ENCODE data around the gene TPRA1.

TPRA1 gene

GRCh38 chr3:127573401-127573800 lies 17.1 kb downstream of the TPRA1 start:
- in situ Hi-C loops (cut with MboI; ENCODE audit: low sequenced_read_pairs): no loop called here

DNA sequence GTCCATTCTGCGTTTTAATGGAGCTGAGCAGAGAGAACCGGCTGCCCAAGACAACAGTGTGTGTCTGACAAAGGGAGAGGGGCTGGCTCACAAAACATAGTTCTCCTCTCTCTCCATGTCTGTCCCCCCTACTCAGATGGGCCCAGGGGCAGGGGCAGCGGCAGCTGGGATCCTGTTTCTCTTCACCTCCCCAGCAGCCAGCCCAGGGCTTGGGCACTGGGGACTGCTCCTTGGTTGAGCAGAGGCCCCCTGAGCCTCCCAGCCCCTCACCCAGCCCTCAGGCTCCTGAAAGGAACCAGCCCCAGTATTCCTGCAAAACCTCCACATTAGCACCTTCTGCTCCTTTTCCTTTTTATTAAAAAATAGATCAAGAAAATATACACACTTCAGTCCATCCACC lies 17.8 kb downstream of the TPRA1 start:
- no peaks in the 10 kb centered on the region for H3K9me3 ChIP-seq
- no peaks in the 10 kb centered on the region for H3K27me3 ChIP-seq (ENCODE audit: low read depth)
- peaks cover 16% of the 10 kb centered on the region for H3K36me3 ChIP-seq (replicated peaks)
- DNase-seq (ENCODE audit: low spot score in 2 of 2): no peak
- in situ Hi-C loops (cut with MboI; ENCODE audit: low sequenced_read_pairs): no loop called here
- no peak overlapping the region for H3K4me3 ChIP-seq
- H3K4me1 ChIP-seq: no peaks in the 10 kb centered on the region

More at GRCh38 chr3:127573401-127573800, 17.1 kb downstream of the TPRA1 start:
- H3K27me3 ChIP-seq (ENCODE audit: low read depth): no peaks in the 10 kb centered on the region
- no peaks in the 10 kb centered on the region for H3K9me3 ChIP-seq
- no peak for DNase-seq (ENCODE audit: low spot score in 2 of 2)
- no peak overlapping the region for H3K4me3 ChIP-seq
- peaks cover 16% of the 10 kb centered on the region for H3K36me3 ChIP-seq (replicated peaks)
- no peaks in the 10 kb centered on the region for H3K4me1 ChIP-seq

DNA sequence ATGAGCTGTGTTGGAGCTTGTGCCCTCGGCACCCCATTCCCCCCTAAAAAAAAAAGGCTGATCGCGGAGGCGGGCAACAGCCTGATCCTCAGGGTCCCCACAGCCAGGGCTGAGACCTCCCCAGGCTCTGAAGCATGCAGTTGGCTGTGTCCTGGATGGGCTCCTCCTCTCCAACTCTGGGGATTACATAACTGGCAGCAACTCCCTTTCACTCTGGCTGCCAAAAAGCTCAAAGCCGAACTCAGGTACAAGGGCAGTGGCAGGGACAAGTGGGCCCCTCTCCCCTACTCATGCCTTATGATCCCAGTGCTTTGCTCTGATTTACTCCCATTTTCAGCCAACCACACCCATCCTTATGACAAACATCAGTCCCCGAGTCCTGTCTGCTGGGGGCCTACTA lies 18.3 kb downstream of the TPRA1 start:
- in situ Hi-C loops (cut with MboI; ENCODE audit: low sequenced_read_pairs): no loop called here
- no peaks in the 10 kb centered on the region for H3K4me1 ChIP-seq
- no peak overlapping the region for H3K4me3 ChIP-seq
- H3K36me3 ChIP-seq (replicated peaks): peaks cover 16% of the 10 kb centered on the region
- no peaks in the 10 kb centered on the region for H3K9me3 ChIP-seq
- H3K27me3 ChIP-seq (ENCODE audit: low read depth): no peaks in the 10 kb centered on the region
- DNase-seq (ENCODE audit: low spot score in 2 of 2): no peak

DNA sequence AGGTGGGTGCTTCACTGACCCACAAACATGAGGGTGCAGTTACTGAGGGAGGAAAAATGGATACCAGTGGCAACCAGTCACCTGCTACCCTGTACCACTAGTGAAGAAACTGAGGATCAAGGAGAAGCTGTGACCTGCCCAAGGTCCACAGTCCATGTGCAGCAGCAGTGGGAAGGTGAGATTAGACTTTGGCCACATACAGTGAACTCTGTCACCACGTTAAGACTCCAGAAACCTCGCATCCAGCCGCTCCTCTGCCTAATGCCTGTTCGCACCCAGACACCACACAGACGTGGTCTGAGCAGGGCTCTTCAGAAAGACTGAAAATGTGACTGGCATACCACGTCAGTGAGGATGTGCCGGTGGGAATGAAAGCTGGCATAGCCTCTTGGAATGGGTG lies 20.0 kb downstream of the TPRA1 start:
- in situ Hi-C loops (cut with MboI; ENCODE audit: low sequenced_read_pairs): no loop called here
- no peaks in the 10 kb centered on the region for H3K4me1 ChIP-seq
- no peak for DNase-seq (ENCODE audit: low spot score in 2 of 2)
- peaks cover 16% of the 10 kb centered on the region for H3K36me3 ChIP-seq (replicated peaks)
- no peaks in the 10 kb centered on the region for H3K27me3 ChIP-seq (ENCODE audit: low read depth)
- no peaks in the 10 kb centered on the region for H3K9me3 ChIP-seq
- no peak overlapping the region for H3K4me3 ChIP-seq

DNA sequence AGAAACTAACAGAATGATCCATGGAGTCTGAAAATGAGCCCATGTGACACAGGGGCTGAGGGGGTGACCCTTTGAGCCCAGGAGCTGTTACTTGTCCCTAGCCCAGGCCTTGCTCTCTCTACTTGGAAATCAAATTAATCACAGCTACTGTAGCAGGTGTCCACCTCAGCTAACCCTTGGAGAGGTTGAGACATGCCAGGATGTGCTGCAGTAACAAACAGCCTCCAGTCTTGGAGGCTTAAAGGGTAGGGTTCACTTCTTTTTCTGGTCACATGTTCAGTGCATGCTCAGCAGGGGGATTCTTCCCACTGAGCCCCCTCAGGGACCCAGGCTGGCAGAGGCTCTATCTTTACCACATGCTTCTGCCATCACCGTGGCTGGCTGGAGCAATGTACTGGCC lies 21.4 kb downstream of the TPRA1 start:
- no peaks in the 10 kb centered on the region for H3K4me1 ChIP-seq
- DNase-seq (ENCODE audit: low spot score in 2 of 2): no peak
- H3K27me3 ChIP-seq (ENCODE audit: low read depth): peaks cover 3% of the 10 kb centered on the region; the same call in 1 of the 2 replicates
- in situ Hi-C loops (cut with MboI; ENCODE audit: low sequenced_read_pairs): no loop called here
- peaks cover 9% of the 10 kb centered on the region for H3K36me3 ChIP-seq (replicated peaks)
- no peak overlapping the region for H3K4me3 ChIP-seq
- H3K9me3 ChIP-seq: no peaks in the 10 kb centered on the region

DNA sequence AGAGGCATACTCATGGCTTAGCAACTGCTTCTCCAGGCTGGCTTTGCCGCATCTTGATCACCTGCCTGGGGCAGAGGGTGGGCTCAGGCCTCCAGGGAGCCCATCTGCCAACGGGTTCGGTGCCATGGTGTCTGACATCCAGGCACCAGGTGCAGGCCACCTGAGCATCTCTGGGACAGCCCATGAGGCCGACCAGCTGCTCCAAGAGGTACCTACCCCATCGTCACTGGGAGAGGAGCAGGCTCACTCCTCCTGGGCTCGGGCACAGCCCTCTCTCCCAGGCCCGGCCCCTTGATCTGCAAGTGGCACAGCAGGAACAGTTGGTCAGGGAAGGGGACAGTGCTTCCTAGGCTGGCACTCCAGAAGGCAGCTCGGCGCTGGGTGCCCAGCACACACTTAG lies 21.9 kb downstream of the TPRA1 start:
- in situ Hi-C loops (cut with MboI; ENCODE audit: low sequenced_read_pairs): no loop called here
- Histone ChIP-seq H3K4me1 (no peaks in the 10 kb centered on the region), H3K36me3 (replicated peaks) (peaks cover 8% of the 10 kb centered on the region), H3K27me3 (ENCODE audit: low read depth) (peaks cover 3% of the 10 kb centered on the region; the same call in 1 of the 2 replicates), H3K4me3 (no peak overlapping the region), H3K9me3 (no peaks in the 10 kb centered on the region)
- no peak for DNase-seq (ENCODE audit: low spot score in 2 of 2)

- in situ Hi-C loops (cut with MboI; ENCODE audit: low sequenced_read_pairs): no loop called here
- H3K4me3 ChIP-seq: no peak overlapping the region
- H3K4me1 ChIP-seq: no peaks in the 10 kb centered on the region
- H3K27me3 ChIP-seq (ENCODE audit: low read depth): peaks cover 3% of the 10 kb centered on the region; the same call in 1 of the 2 replicates
- no peaks in the 10 kb centered on the region for H3K36me3 ChIP-seq (replicated peaks)
- no peak for DNase-seq (ENCODE audit: low spot score in 2 of 2)
- H3K9me3 ChIP-seq: no peaks in the 10 kb centered on the region
Observed at GRCh38 chr3:127566833-127567232, 23.7 kb downstream of the TPRA1 start.

- Histone ChIP-seq H3K4me1 (no peaks in the 10 kb centered on the region), H3K36me3 (replicated peaks) (no peaks in the 10 kb centered on the region), H3K27me3 (ENCODE audit: low read depth) (peaks cover 3% of the 10 kb centered on the region; the same call in 1 of the 2 replicates), H3K9me3 (no peaks in the 10 kb centered on the region), H3K4me3 (no peak overlapping the region)
- in situ Hi-C loops (cut with MboI; ENCODE audit: low sequenced_read_pairs): no loop called here
- DNase-seq (ENCODE audit: low spot score in 2 of 2): no peak
Observed at GRCh38 chr3:127565711-127566110, 24.8 kb downstream of the TPRA1 start.

DNA sequence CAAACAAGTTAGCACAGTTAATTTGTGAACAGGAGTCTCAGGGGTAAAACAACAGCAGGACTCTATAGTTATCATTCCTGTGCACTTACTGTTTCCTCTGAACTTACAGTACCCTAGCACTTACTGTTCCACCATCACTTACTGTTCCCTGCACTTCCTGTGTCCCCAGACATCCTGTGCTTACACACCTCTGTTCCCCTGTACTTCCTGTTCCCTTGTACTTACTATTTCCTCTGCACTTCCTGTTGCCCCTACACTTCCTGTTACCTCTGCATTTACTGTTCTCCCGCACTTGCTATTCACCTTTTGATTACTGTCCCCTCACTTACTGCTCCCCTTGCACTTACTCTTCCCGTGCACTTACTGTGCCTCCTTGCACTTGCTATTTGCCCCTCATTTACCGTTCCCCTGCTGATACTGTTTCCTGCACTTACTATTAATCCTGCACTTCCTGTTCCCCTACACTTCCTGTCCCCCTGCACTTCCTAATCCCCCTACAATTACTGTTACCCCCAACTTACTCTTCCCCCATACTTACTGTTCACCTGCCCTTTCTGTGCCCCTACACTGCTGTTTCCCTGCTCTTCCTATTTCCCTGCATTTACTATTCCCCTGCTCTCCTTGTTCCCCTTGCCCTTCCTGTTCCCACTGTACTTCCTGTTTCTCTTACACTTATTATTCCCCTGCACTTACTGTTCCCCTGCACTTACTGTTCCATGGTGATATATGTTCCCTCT lies 30.3 kb downstream of the TPRA1 start:
- peaks cover 3% of the 10 kb centered on the region; the same call in 1 of the 2 replicates for H3K27me3 ChIP-seq (ENCODE audit: low read depth)
- no peaks in the 10 kb centered on the region for H3K36me3 ChIP-seq (replicated peaks)
- peak overlapping the region; percentile 4 for H3K4me3 ChIP-seq
- in situ Hi-C loops (cut with MboI; ENCODE audit: low sequenced_read_pairs): no loop called here
- DNase-seq (ENCODE audit: low spot score in 2 of 2): peak in 1 of 2 experiments; percentile 8
- H3K9me3 ChIP-seq: 0 out of 2 replicates have a peak, but pooled peaks cover 2% of the 10 kb centered on the region
- H3K4me1 ChIP-seq: no peaks in the 10 kb centered on the region

DNA sequence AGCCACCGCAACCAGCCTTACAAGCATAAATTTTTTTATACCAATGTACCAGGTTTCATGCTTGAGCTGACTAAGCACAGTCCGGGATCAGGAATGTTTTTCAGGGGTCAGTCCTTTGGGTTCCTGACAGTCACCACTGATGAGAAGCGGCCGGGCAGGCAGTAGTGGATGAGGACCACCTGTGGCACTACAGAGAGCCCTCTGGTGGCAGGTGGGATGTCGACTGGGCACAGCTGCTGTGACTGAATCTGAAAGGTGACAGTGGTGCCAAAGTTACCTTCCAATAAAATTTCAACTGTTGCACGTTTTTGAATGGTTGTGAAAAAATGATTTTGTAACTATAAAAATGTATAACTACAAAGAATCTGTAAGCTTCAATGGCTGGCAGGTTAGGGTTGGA lies 34.0 kb downstream of the TPRA1 start:
- in situ Hi-C loops (cut with MboI; ENCODE audit: low sequenced_read_pairs): no loop called here
- Histone ChIP-seq H3K4me1 (no peaks in the 10 kb centered on the region), H3K4me3 (no peak overlapping the region), H3K27me3 (ENCODE audit: low read depth) (no peaks in the 10 kb centered on the region), H3K36me3 (replicated peaks) (no peaks in the 10 kb centered on the region), H3K9me3 (0 out of 2 replicates have a peak, but pooled peaks cover 2% of the 10 kb centered on the region)
- no peak for DNase-seq (ENCODE audit: low spot score in 2 of 2)

DNA sequence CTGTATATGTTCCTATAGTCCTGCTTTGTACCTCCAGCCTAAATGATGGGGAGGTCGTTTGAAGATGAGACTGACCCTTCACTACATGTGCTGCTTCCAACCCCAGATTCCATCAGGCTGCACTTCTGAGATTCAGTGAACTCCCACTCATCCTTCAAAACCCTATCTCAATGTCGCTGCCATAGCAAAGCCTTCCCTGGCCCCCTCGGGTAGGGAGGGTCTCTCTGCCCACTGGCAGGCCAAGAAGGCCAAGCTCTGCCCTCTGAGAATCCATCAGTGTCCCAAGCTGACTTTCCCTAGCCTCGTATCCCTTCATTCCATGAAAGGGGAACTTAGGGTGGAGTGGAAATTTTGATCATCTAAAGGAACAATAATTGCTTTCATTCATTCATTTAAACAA lies 35.4 kb downstream of the TPRA1 start:
- Histone ChIP-seq H3K4me3 (no peak overlapping the region), H3K9me3 (0 out of 2 replicates have a peak, but pooled peaks cover 1% of the 10 kb centered on the region), H3K4me1 (no peaks in the 10 kb centered on the region), H3K27me3 (ENCODE audit: low read depth) (no peaks in the 10 kb centered on the region), H3K36me3 (replicated peaks) (no peaks in the 10 kb centered on the region)
- no peak for DNase-seq (ENCODE audit: low spot score in 2 of 2)
- in situ Hi-C loops (cut with MboI; ENCODE audit: low sequenced_read_pairs): no loop called here

- no peaks in the 10 kb centered on the region for H3K36me3 ChIP-seq (replicated peaks)
- DNase-seq (ENCODE audit: low spot score in 2 of 2): no peak
- no peak overlapping the region for H3K4me3 ChIP-seq
- in situ Hi-C loops (cut with MboI; ENCODE audit: low sequenced_read_pairs): no loop called here
- no peaks in the 10 kb centered on the region for H3K27me3 ChIP-seq (ENCODE audit: low read depth)
- H3K4me1 ChIP-seq: peaks cover 4% of the 10 kb centered on the region; the same call in 1 of the 2 replicates
- no peaks in the 10 kb centered on the region for H3K9me3 ChIP-seq
Observed at GRCh38 chr3:127552038-127552437, 38.5 kb downstream of the TPRA1 start.

- no peak for DNase-seq (ENCODE audit: low spot score in 2 of 2)
- in situ Hi-C loops (cut with MboI; ENCODE audit: low sequenced_read_pairs): no loop called here
- H3K36me3 ChIP-seq (replicated peaks): no peaks in the 10 kb centered on the region
- H3K9me3 ChIP-seq: no peaks in the 10 kb centered on the region
- no peak overlapping the region for H3K4me3 ChIP-seq
- H3K4me1 ChIP-seq: peaks cover 4% of the 10 kb centered on the region; the same call in 1 of the 2 replicates
- no peaks in the 10 kb centered on the region for H3K27me3 ChIP-seq (ENCODE audit: low read depth)
Observed at GRCh38 chr3:127551178-127551577, 39.4 kb downstream of the TPRA1 start.

DNA sequence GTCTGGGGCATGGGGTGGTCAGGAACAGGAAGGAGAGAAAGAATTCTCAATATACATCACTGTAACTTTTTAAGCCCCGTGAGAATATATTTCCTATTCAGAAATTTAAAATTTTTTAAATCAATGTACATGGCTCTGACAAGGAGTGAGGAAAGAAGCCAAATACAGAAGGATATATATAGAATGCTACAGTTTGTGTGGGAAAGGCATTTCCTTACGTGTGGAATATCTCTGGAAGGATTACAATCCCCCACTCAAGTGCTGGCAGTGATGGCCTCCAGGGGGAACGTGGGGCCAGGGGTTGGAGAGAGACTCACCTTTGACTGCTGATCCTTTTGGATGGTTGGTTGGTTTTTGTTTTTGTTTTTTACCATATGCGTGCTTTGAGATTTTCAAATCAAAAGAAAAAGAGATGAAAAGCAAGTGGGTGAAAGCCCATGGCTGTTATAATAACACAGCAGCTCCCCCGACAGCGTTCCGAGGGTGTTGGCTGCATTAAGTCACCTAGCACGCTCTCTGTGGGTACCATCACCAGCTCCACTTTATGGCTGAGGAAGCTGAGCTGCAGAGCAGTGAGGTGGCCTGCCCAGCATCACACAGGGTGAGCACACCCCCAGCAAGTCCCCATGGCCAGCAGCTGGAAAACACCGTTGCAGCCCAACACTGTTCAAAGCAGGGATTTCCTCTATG lies 39.9 kb downstream of the TPRA1 start:
- Histone ChIP-seq H3K9me3 (no peaks in the 10 kb centered on the region), H3K4me1 (peaks cover 4% of the 10 kb centered on the region; the same call in 1 of the 2 replicates), H3K27me3 (ENCODE audit: low read depth) (no peaks in the 10 kb centered on the region), H3K36me3 (replicated peaks) (no peaks in the 10 kb centered on the region), H3K4me3 (no peak overlapping the region)
- in situ Hi-C loops (cut with MboI; ENCODE audit: low sequenced_read_pairs): no loop called here
- no peak for DNase-seq (ENCODE audit: low spot score in 2 of 2)
